GDM1 (cell line): ENCODE measurements around the gene DMD.

Source experiments
- DNase-seq: peaks from one replicate; lab custom pipeline; 2025; lab: John Stamatoyannopoulos, UW

Gene DMD

GRCh38 chrX:31112226-31112999 is 2098.9 kb downstream of the DMD start:
- no peak for DNase-seq

- DNase-seq, result no peak
Measured at GRCh38 chrX:31110657-31111056, 2100.7 kb downstream of the DMD start.

- no peak for DNase-seq
Measured at GRCh38 chrX:31099536-31100090, 2111.7 kb downstream of the DMD start.

- DNase-seq, result no peak
Measured at GRCh38 chrX:31098079-31098478, 2113.3 kb downstream of the DMD start.

GRCh38 chrX:31093639-31093975 is 2117.7 kb downstream of the DMD start:
- no peak for DNase-seq

- DNase-seq, result no peak
Measured at GRCh38 chrX:31092970-31093638, 2118.2 kb downstream of the DMD start.

GRCh38 chrX:31092476-31092875 is 2118.9 kb downstream of the DMD start:
- DNase-seq, result no peak

GRCh38 chrX:31091819-31092218 is 2119.5 kb downstream of the DMD start:
- no peak for DNase-seq

GRCh38 chrX:31074522-31074921 is 2136.8 kb downstream of the DMD start:
- no peak for DNase-seq

- DNase-seq, result no peak
Measured at GRCh38 chrX:31071725-31072124, 2139.6 kb downstream of the DMD start, which contains the start of gene FTHL17. TSS of gene FTHL17 (minus strand) at chrX:31072041. CDS start at chrX:31071953, 88 bp downstream.

GRCh38 chrX:31071262-31071661 is 2140.1 kb downstream of the DMD start:
- DNase-seq, result no peak

GRCh38 chrX:31070057-31070468 is 2141.3 kb downstream of the DMD start:
- DNase-seq, result no peak
